ENCODE measurements around the gene SYNGR4.
A peak's percentile ranks its signal among the peaks of the same experiment; 100 is the strongest.

The SYNGR4 gene

GRCh38 chr19:48413879-48414587, 49.9 kb downstream of the SYNGR4 start:
- in situ Hi-C loops (cut with MboI; ENCODE audit: low pct_unique_long_range_greater_than_20kb, low sequenced_read_pairs, unreplicated experiment): no loop called here
- no peak for TF ChIP-seq CTCF (IDR thresholded peaks at IDR 0.05; ENCODE audit: extremely low read depth, insufficient read depth, missing control alignments)
- DNase-seq (ENCODE audit: low spot score): no peak

- in situ Hi-C loops (cut with MboI; ENCODE audit: low pct_unique_long_range_greater_than_20kb, low sequenced_read_pairs, unreplicated experiment): no loop called here
- peak; percentile 80 for DNase-seq (ENCODE audit: low spot score)
- TF ChIP-seq CTCF (IDR thresholded peaks at IDR 0.05; ENCODE audit: extremely low read depth, insufficient read depth, missing control alignments): no peak
Measured at GRCh38 chr19:48415395-48415794, 51.2 kb downstream of the SYNGR4 start.

DNA sequence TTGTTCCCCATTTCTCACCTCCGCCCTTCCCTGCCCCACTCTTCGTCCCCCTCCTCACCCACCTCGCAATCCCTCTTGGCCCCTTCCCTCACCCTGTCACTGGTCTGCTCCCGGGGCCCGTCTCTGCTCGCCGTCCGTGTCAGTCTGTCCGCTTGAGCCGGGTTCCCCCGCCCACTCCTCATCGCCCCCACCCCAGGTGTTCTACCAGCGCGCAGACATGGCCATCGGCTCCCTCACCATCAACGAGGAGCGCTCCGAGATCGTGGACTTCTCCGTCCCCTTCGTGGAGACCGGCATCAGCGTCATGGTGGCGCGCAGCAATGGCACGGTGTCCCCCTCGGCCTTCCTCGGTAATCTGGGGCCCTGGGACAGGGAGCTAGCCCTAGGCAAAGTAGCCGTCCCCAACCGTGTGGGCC, 51.6 kb downstream of the SYNGR4 start:
- no peak for TF ChIP-seq CTCF (IDR thresholded peaks at IDR 0.05; ENCODE audit: extremely low read depth, insufficient read depth, missing control alignments)
- in situ Hi-C loops (cut with MboI; ENCODE audit: low pct_unique_long_range_greater_than_20kb, low sequenced_read_pairs, unreplicated experiment): no loop called here
- no peak for DNase-seq (ENCODE audit: low spot score)

DNA sequence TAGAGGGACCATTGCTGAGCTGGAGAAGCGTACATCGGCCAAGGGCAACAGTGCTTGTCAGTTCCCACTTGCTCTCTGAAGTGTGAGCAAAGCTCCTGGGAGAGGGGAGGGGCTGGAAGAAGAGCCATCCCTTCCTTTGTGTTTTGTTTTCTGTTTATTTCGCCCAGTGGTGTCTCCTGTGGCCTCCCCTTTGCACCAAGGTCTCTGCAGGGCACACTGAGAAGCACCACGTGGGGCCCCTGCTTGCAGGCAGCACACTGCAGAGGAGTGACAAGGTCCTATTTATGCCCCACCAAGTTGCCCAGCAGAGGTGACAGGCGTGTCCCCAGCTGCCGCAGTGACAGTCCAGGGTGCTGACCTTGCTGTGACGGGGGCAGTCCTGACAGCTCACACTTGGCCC, 53.3 kb downstream of the SYNGR4 start:
- in situ Hi-C loops (cut with MboI; ENCODE audit: low pct_unique_long_range_greater_than_20kb, low sequenced_read_pairs, unreplicated experiment): no loop called here

GRCh38 chr19:48418317-48419064, 54.3 kb downstream of the SYNGR4 start:
- DNase-seq (ENCODE audit: low spot score): no peak
- peak; percentile 14 for TF ChIP-seq CTCF (IDR thresholded peaks at IDR 0.05; ENCODE audit: extremely low read depth, insufficient read depth, missing control alignments)
- in situ Hi-C loops (cut with MboI; ENCODE audit: low pct_unique_long_range_greater_than_20kb, low sequenced_read_pairs, unreplicated experiment): no loop called here

More for the DNA sequence above, 53.3 kb downstream of the SYNGR4 start:
- DNase-seq (ENCODE audit: low spot score): no peak
- TF ChIP-seq CTCF (IDR thresholded peaks at IDR 0.05; ENCODE audit: extremely low read depth, insufficient read depth, missing control alignments): no peak

- in situ Hi-C loops (cut with MboI; ENCODE audit: low pct_unique_long_range_greater_than_20kb, low sequenced_read_pairs, unreplicated experiment): no loop called here
- no peak for TF ChIP-seq CTCF (IDR thresholded peaks at IDR 0.05; ENCODE audit: extremely low read depth, insufficient read depth, missing control alignments)
- DNase-seq (ENCODE audit: low spot score): peak; percentile 82
Measured at GRCh38 chr19:48419158-48419920, 55.2 kb downstream of the SYNGR4 start.

Measured in GM13977 (cell line).